Activated gamma-delta T cell treated with anti-CD3 and anti-CD28 coated beads, Interleukin-2, amount 50 U/mL, for 16 hours (primary cell): ENCODE measurements around the gene ANKRD11.
"Not testable (repeated sequence)": the region's sequence is repeated elsewhere in the genome, so short reads cannot be mapped to it uniquely, and the experiment has no call there.

Source experiments
- DNase-seq: peaks from one replicate; pipeline ENCODE4 v3.0.0-alpha.2; 2020; ENCODE audit warnings: low read depth

Gene ANKRD11

GRCh38 chr16:89314357-89314756, 176.0 kb downstream of the ANKRD11 start:
- DNase-seq, result no peak

DNA sequence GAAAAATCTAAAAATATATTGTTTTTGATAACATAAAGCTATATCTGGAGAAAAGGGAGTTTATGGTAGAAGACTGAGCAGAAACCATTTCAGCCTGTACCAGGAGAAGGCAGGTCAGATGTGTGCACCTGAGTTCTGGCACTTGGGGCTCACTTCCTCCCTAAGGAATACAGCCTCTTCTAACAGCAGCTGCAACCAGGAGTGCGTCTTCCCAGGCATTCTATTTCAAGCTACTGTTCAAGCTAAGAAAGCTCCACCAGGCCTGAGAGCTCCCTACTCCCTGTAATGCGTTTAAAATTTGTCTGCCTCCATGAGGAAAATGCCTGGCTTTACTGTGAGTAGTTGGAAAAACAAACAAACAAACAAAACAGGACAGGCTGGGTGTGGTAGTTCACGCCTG, 176.8 kb downstream of the ANKRD11 start:
- no peak for DNase-seq

- no peak for DNase-seq
Measured at GRCh38 chr16:89312598-89313299, 177.6 kb downstream of the ANKRD11 start.

DNA sequence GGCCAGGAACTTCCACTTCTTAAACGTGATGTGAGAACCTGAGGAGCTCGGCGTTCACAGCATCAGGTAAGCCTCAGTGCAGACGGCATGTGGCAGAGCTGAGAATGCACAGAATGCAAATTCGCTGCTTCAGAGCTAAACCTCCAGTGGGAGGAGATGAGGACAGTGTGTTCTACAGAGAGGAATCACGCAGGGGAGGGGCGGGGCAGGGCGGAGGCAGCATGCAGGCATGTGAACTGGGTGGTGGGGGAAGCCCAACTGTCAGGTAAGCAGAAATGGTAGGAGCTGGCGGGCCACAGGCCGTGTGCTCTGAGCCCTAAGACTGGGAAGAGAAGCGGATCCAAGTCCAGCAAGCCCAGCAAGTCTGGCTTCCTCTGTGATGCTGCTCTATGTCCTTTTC, 178.2 kb downstream of the ANKRD11 start:
- DNase-seq, result no peak

GRCh38 chr16:89311636-89312035, 178.7 kb downstream of the ANKRD11 start:
- DNase-seq, result no peak

DNA sequence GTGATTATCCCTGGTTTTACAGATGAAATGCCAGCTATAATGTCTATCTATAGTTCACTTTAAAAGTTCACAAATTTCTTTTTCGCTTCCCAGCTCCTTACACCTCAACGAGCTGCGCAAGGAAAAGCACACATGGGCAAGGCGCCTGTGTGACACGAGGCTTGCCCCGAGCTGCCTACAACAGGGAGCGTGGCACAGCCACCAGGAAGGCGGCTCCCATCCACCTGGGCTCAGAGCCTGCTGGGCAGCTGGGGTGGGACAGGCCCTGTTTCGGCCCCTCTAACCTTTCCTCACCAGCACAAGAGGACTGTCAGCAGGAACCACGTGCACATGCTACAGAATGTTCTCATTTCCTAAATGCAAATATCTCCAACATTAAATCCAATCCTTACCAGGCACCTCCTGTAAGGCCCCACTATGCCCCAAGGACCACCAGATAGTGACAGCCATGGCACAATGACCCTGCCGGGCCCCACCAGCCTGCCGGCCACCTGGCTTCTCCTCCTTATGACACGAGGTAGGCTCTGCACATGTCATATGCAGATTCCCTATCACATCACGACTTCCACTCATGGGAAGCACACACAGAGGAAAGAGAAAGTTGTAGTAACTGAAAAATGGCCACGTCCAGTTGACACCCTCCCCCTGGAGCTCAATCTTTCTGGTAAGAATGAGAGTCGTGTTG, 180.8 kb downstream of the ANKRD11 start:
- no peak for DNase-seq

- DNase-seq, result no peak
Measured at GRCh38 chr16:89308391-89309333, 181.7 kb downstream of the ANKRD11 start.

- no peak for DNase-seq
Measured at GRCh38 chr16:89307421-89307805, 182.9 kb downstream of the ANKRD11 start.

DNA sequence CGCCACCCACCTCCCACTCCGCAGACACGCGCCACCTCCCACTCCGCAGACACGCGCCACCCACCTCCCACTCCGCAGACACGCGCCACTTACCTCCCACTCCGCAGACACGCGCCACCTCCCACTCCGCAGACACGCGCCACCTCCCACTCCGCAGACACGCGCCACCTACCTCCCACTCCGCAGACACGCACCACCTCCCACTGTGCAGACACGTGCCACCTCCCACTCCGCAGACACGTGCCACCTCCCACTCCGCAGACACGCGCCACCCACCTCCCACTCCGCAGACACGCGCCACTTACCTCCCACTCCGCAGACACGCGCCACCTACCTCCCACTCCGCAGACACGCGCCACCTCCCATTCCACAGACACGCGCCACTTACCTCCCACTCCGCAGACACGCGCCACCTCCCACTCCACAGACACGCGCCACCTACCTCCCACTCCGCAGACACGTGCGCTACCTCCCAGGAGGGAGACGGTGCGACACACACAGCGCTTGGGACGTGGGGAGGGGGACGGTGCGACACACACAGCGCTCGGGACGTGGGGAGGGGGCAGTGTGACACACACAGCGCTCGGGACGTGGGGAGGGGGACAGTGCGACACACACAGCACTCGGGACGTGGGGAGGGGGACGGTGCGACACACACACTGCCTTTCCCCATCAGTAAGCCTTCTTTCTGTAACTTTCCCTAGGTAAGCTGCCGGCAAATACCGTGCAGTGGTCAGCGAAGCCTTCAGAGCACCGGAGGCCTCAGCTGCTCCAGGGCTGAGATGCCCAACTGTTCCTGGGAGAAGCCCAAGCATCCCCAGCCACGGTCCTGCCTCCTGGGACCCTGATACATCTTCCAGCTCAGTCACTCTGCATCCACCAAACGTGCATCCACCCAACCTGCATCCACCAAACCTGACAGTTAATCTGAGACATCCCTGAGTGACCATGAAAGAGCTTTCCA, 183.6 kb downstream of the ANKRD11 start:
- DNase-seq, result not testable (repeated sequence)

DNA sequence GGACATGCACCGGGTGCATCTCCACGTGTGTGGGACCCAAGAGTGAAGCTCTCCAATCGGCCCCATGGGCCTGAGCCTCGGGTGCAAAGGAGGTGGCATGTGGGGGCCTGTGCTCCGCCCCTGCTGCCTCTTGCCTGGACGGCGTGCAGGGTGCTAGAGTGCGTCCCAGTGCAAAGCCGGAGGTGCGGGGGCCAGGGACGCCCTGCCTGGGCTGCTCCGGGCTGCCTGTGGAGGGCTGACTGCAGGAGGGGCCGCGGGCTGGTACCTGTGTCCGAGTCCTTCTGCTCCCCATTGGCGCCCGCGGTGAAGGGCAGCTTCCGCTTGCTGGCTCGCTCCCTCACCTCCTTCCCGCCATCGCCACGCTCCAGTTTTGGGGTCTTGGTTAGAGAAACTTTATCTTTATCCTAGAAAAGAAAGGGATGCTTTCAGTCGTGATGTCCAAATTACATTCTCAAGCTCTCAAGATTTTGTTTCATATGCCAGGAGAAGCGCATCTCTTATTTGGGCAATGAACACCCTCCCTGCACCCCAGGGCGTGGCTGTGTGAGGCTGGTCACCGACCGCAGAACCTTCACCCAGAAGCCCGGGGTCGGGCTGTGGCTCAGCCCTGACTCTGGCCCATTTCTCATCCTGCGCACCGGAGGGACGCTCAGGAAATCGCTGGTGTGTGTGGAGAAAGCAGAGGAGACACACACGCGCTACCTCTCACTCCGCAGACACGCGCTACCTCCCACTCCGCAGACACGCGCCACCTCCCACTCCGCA, 185.2 kb downstream of the ANKRD11 start:
- DNase-seq, result no peak

- no peak for DNase-seq
Measured at GRCh38 chr16:89304181-89304851, 186.0 kb downstream of the ANKRD11 start.

DNA sequence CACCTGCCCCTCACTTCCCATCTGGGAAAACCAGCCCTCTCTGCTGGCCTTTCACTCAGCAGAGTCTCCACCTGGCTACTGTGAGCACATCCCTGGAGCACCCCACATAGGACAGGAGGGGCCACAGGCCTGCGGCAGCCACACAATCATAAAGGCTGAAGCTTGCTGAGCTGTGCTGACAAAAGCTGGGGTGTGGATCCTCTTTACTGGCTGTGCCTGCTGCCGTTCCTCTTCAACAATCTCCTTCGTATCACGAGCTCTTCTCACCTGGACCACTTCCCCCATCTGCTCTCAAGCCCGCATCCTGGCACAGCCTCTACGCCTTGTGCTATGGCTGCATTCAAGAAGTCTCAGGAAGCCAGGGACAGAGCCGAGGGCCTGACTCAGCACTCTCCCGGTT, 186.7 kb downstream of the ANKRD11 start:
- no peak for DNase-seq

GRCh38 chr16:89300976-89301360, 189.4 kb downstream of the ANKRD11 start:
- DNase-seq, result no peak

GRCh38 chr16:89300311-89300975, 189.9 kb downstream of the ANKRD11 start:
- DNase-seq, result no peak

- not testable (repeated sequence) for DNase-seq
Measured at GRCh38 chr16:89299357-89300111, 190.8 kb downstream of the ANKRD11 start.

DNA sequence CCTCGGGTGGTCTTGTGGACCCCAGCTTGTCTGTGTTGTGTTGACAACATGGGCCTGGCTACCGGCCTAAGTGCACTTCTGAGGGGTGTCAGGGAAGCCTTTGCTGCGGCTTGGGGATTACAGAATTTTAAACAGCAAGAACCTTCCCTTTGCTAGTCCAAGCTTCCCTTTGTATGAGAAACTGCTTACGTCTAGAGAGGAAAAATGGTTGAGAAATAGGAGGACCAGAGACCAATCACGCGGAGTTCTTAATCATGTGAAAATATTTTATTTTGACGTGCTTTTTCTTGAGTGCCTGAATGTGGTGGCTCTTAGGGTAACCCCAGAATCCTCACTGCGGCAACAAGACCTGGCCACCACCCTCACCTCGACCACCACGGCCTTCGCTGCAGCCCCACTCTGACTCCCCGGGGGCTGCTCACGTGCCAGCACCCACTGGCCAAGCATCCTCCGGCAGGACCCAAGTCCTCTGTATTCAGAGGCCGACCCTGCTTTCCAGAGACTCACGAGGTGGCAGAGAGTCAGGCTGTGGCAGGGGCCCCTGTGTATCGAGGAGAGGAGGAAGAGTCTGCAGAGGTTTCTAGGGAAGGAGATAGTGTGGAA, 191.6 kb downstream of the ANKRD11 start:
- DNase-seq, result no peak

DNA sequence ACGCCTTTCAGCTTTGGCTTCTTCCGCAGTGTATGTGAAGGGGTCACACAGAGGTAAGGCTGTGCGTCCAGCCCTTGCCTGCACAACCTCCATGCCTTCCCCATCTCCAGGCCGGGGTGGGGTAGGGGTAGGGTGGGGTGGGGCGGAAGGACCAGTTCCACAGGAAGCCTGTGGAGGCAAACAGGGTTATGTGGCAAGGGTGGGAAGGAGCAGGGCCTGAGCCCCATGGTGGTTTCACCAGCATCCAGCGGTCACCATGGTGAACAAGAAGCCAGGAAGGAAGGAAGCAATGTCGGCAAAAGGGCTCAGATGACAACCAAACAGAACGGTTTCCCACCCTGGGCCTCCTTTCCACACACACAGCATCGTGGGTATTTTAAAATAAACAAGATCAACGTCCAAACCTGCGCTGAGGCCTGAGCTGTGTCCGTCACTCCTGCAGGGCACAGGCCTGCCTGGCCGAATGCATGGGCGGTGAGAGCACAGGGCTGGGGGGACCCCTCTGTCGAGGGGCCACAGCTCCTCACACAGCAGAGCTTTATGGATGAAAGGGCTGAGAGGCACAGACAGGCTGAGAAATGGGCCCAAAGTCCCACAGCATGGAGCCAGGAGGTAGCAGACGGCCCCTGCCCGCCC, 192.3 kb downstream of the ANKRD11 start:
- no peak for DNase-seq
